H1 (cell line): ENCODE results near the gene VAMP2. TPM values are rescaled to one million over a fixed set of nuclear protein-coding genes. Genes with fewer than 3 reads are reported as not detected.

ENCODE experiments used
- CTCF ChIA-PET: fragments of 300-600 bp; sonication (Branson Sonifier 250); formaldehyde crosslinking; loops from one replicate; lab custom pipeline; 2021; ENCODE audit not compliant: partially characterized antibody; lab: Charles Lee
- POLR2A ChIA-PET: fragments of 300-600 bp; sonication (Branson Sonifier 250); formaldehyde crosslinking; loops from one replicate; lab custom pipeline; 2021; ENCODE audit warnings: inconsistent platforms; ENCODE audit not compliant: partially characterized antibody; lab: Charles Lee
- DNase-seq, 2 experiments: peaks; one replicate each; pipeline versions ENCODE4 v3.0.0 to v3.0.0-alpha.2; 2010 to 2022; ENCODE audit warnings: low spot score in 2 of 2, low read depth in 1 of 2, mixed read lengths in 1 of 2
- FAIRE-seq: peaks from 2 replicates; lab custom pipeline; 2011; peaks lifted over from hg19 to GRCh38; lab: Jason Lieb, UNC
- H2AFZ ChIP-seq: 2 replicates; pipeline ENCODE4 v1.8.1; 2012; ENCODE audit warnings: low read length, inconsistent platforms
- H2AK5ac ChIP-seq: 2 replicates; pipeline ENCODE4 v1.6.1; 2013; ENCODE audit warnings: low read depth, low read length
- H2BK120ac ChIP-seq: replicated peaks from 2 replicates; pipeline ENCODE3; 2013; ENCODE audit warnings: low read depth, low read length, inconsistent platforms
- H2BK12ac ChIP-seq: 2 replicates; pipeline ENCODE4 v1.6.1; 2013; ENCODE audit warnings: low read depth, low read length
- H2BK15ac ChIP-seq: 2 replicates; pipeline ENCODE4 v1.6.1; 2013; ENCODE audit warnings: low read length
- H2BK20ac ChIP-seq: 2 replicates; pipeline ENCODE4 v1.6.1; 2013; ENCODE audit warnings: low read length
- H2BK5ac ChIP-seq: 2 replicates; pipeline ENCODE4 v1.6.1; 2013; ENCODE audit warnings: low read depth, low read length
- H3K14ac ChIP-seq: 2 replicates; pipeline ENCODE4 v1.6.1; 2013; ENCODE audit warnings: inconsistent platforms; ENCODE audit not compliant: insufficient read length
- H3K18ac ChIP-seq: 2 replicates; pipeline ENCODE4 v1.6.1; 2013; ENCODE audit warnings: low read length; ENCODE audit errors: extremely low read depth
- H3K23ac ChIP-seq: 2 replicates; pipeline ENCODE4 v1.6.1; 2013; ENCODE audit warnings: inconsistent platforms; ENCODE audit not compliant: insufficient read length
- H3K23me2 ChIP-seq: 2 replicates; pipeline ENCODE4 v1.6.1; 2013; ENCODE audit warnings: low read depth, low read length
- H3K27ac ChIP-seq: 2 replicates; pipeline ENCODE4 v1.6.1; 2011; ENCODE audit warnings: low read depth, low read length, inconsistent platforms
- H3K27me3 ChIP-seq, 4 experiments: replicated peaks in 1 of 4; 1 replicate in 1 of 4; 2 replicates in 3 of 4; pipeline versions ENCODE4 v1.6.1 to v1.8.1; 2011 to 2013; ENCODE audit warnings: low read length in 3 of 4, mild to moderate bottlenecking in 3 of 4, inconsistent platforms in 2 of 4, mixed read lengths in 2 of 4, moderate library complexity in 1 of 4; ENCODE audit not compliant: control insufficient read depth in 3 of 4, insufficient read depth in 3 of 4; ENCODE audit errors: extremely low read depth in 1 of 4
- H3K36me3 ChIP-seq, 4 experiments: 2 replicates each; pipeline versions ENCODE4 v1.6.1 to v1.8.1; 2011 to 2013; ENCODE audit warnings: mild to moderate bottlenecking in 4 of 4, low read length in 3 of 4, moderate library complexity in 2 of 4, control low read depth in 1 of 4, inconsistent platforms in 1 of 4; ENCODE audit not compliant: insufficient read depth in 4 of 4, control insufficient read depth in 2 of 4
- H3K4ac ChIP-seq: replicated peaks from 2 replicates; pipeline ENCODE3; 2013; ENCODE audit warnings: low read length, low read depth, mixed read lengths, inconsistent platforms; ENCODE audit not compliant: insufficient read length
- H3K4me1 ChIP-seq, 4 experiments: replicated peaks in 1 of 4; 1 replicate in 1 of 4; 2 replicates in 3 of 4; pipeline versions ENCODE4 v1.6.1 to v1.8.1; 2011 to 2013; ENCODE audit warnings: low read length in 3 of 4, inconsistent platforms in 2 of 4, mixed read lengths in 1 of 4; ENCODE audit not compliant: insufficient read depth in 4 of 4, control insufficient read depth in 3 of 4
- H3K4me2 ChIP-seq, 2 experiments: 2 replicates each; pipeline versions ENCODE4 v1.6.1 to v1.8.1; 2011 to 2013; ENCODE audit warnings: low read depth in 2 of 2, low read length in 2 of 2, control low read depth in 1 of 2, inconsistent platforms in 1 of 2, mild to moderate bottlenecking in 1 of 2; ENCODE audit not compliant: insufficient read depth in 1 of 2
- H3K4me3 ChIP-seq, 4 experiments: fragments of 200-600, 300-600 bp in 1 of 4; sonication (generic), shearing (Covaris generic), sonication (Bioruptor Twin) in 1 of 4; 2 replicates each; pipeline versions ENCODE4 v1.5.1 to v1.8.1; 2011 to 2016; ENCODE audit warnings: low read length in 4 of 4, low read depth in 3 of 4, control low read depth in 2 of 4, inconsistent platforms in 2 of 4, mild to moderate bottlenecking in 2 of 4, mixed read lengths in 1 of 4, moderate library complexity in 1 of 4; ENCODE audit not compliant: insufficient read depth in 2 of 4; ENCODE audit errors: extremely low read depth in 1 of 4
- H3K56ac ChIP-seq: replicated peaks from 2 replicates; pipeline ENCODE3; 2013; ENCODE audit warnings: low read depth, mild to moderate bottlenecking, mixed read lengths, low read length, inconsistent platforms; ENCODE audit not compliant: insufficient read length
- H3K79me1 ChIP-seq: 2 replicates; pipeline ENCODE4 v1.6.1; 2013; ENCODE audit warnings: low read depth, low read length, control low read depth
- H3K79me2 ChIP-seq, 2 experiments: 2 replicates each; pipeline versions ENCODE4 v1.6.1 to v1.8.1; 2012 to 2013; ENCODE audit warnings: low read length in 2 of 2, mild to moderate bottlenecking in 2 of 2, inconsistent platforms in 1 of 2; ENCODE audit not compliant: insufficient read depth in 2 of 2, control insufficient read depth in 1 of 2
- H3K9ac ChIP-seq, 4 experiments: replicated peaks in 1 of 4; 1 replicate in 1 of 4; 2 replicates in 3 of 4; pipeline versions ENCODE4 v1.6.1 to v1.8.1; 2011 to 2013; ENCODE audit warnings: low read depth in 3 of 4, low read length in 3 of 4, control low read depth in 2 of 4, mild to moderate bottlenecking in 2 of 4, moderate library complexity in 2 of 4, inconsistent platforms in 1 of 4; ENCODE audit errors: extremely low read depth in 1 of 4
- H3K9me3 ChIP-seq, 2 experiments: 2 replicates each; pipeline versions ENCODE4 v1.6.1 to v1.8.1; 2012 to 2013; ENCODE audit warnings: mild to moderate bottlenecking in 2 of 2, moderate library complexity in 2 of 2, control low read depth in 1 of 2, inconsistent platforms in 1 of 2, low read depth in 1 of 2, low read length in 1 of 2, mixed read lengths in 1 of 2; ENCODE audit not compliant: insufficient read depth in 2 of 2
- H4K20me1 ChIP-seq, 2 experiments: replicated peaks in 1 of 2; 2 replicates each; pipeline versions ENCODE3 to v1.8.1; 2011 to 2013; ENCODE audit warnings: inconsistent platforms in 2 of 2, low read length in 2 of 2, mild to moderate bottlenecking in 1 of 2; ENCODE audit not compliant: insufficient read depth in 2 of 2, control insufficient read depth in 1 of 2
- H4K5ac ChIP-seq: 2 replicates; pipeline ENCODE4 v1.6.1; 2013; ENCODE audit warnings: low read length, low read depth, mixed read lengths, inconsistent platforms; ENCODE audit not compliant: insufficient read length
- H4K8ac ChIP-seq: 2 replicates; pipeline ENCODE4 v1.8.0; 2013; ENCODE audit warnings: mild to moderate bottlenecking, moderate library complexity, low read length, inconsistent platforms; ENCODE audit not compliant: insufficient read depth; ENCODE audit errors: extremely low read depth
- H4K91ac ChIP-seq: replicated peaks from 2 replicates; pipeline ENCODE3; 2013; ENCODE audit warnings: low read length, mixed read lengths, inconsistent platforms; ENCODE audit not compliant: insufficient read length
- ATF2 ChIP-seq: IDR thresholded peaks from 2 replicates; pipeline ENCODE4 v1.6.1; 2012; ENCODE audit warnings: low read length, inconsistent platforms
- CREB1 ChIP-seq: IDR thresholded peaks from 2 replicates; pipeline ENCODE4 v1.6.1; 2012; ENCODE audit warnings: inconsistent platforms
- RXRA ChIP-seq: IDR thresholded peaks from 2 replicates; pipeline ENCODE4 v1.6.1; 2011; ENCODE audit warnings: low read depth, mild to moderate bottlenecking, low read length, moderate library complexity; ENCODE audit not compliant: insufficient read depth
- SUZ12 ChIP-seq: fragments of 200-600 bp; sonication (generic); IDR thresholded peaks from 2 replicates; pipeline ENCODE4 v1.6.1; 2012; ENCODE audit warnings: mild to moderate bottlenecking, inconsistent platforms, low read length, moderate library complexity, mixed read lengths
- WGBS, 2 experiments: shearing (Covaris generic) in 1 of 2; methylation state at CpG; one replicate each; pipeline versions ENCODE4 v1.1.6 to v1.1.7; 2013 to 2015; ENCODE audit warnings: low lambda C conversion rate in 2 of 2, mixed read lengths in 2 of 2, inconsistent platforms in 1 of 2, low coverage in 1 of 2, missing lambda C conversion rate in 1 of 2; ENCODE audit not compliant: insufficient replicate concordance in 2 of 2, insufficient coverage in 1 of 2, insufficient read length in 1 of 2; ENCODE audit errors: extremely low coverage in 1 of 2, missing lambda C conversion rate in 1 of 2; 5-methylcytosine and 5-hydroxymethylcytosine counted together
- polyA plus RNA-seq, 7 experiments: library from polyadenylated mRNA; depleted of rRNA in 3 of 7; stranded (reverse) in 5 of 7; unstranded in 2 of 7; fragments of >200 nt in 5 of 7; fragments of 200-250 nt in 2 of 7; gene quantifications; 1 replicate in 5 of 7; 2 replicates in 1 of 7; 4 replicates in 1 of 7; pipeline versions ENCODE4 v1.2.1 to v1.2.3, GENCODE V29; 2011 to 2013; ENCODE audit warnings: missing spikeins in 2 of 7, mixed read lengths in 2 of 7
- total RNA-seq: library from RNA; stranded (reverse); fragmentation: NEBNext Ultra II Directional; extraction: Animal tissue kit (Norgen Biotek cat#: 25700); gene quantifications from 2 replicates; pipeline ENCODE4 v1.2.1, GENCODE V29; 2021
- TF ChIP-seq, protein P1 (sequence below): IDR thresholded peaks from 2 replicates; pipeline ENCODE4 v1.6.1; 2012; ENCODE audit warnings: inconsistent platforms

The VAMP2 gene
- total and polyA plus RNA-seq, 2 of the 8 experiments (the other 6 are each of a cell fraction or from before 2014, with no cell fraction given), result 19.3 to 20.5 TPM

GRCh38 chr17:8133941-8134340 is 28.8 kb downstream of the VAMP2 start:
- peaks cover 0 to 7% (median 2%) of the 10 kb centered on the region in 4 experiments; a peak in 4 of 7 replicates for H3K27me3 ChIP-seq
- H4K5ac ChIP-seq, result peak overlapping the region; percentile 39
- FAIRE-seq (no peak), DNase-seq (no peak)
- H4K20me1 ChIP-seq, result no peaks in the 10 kb centered on the region
- H3K23ac ChIP-seq, result no peak overlapping the region
- H3K9ac ChIP-seq, result no peak overlapping the region; a peak in 1 of 7 replicates
- peak overlapping the region; percentile 5 for H3K4ac ChIP-seq
- H2BK120ac ChIP-seq, result no peak overlapping the region
- H2BK12ac ChIP-seq, result no peak overlapping the region
- no peak overlapping the region for H3K56ac ChIP-seq
- no peaks in the 10 kb centered on the region for H3K9me3 ChIP-seq
- peak overlapping the region; percentile 76 for H4K91ac ChIP-seq
- ChIA-PET POLR2A (interaction anchor here (0.7 to 10.3 kb wide), 14 partner anchors 8 to 88 kb away, joined by 3 to 76 read pairs (median 5); partner anchors contain the start of genes BORCS6, HES7 and TMEM107), CTCF (interaction anchor here (0.9 to 2.4 kb wide), 14 partner anchors 10 to 74 kb away, joined by 3 to 10 read pairs (median 4); partner anchors contain the start of genes ALOXE3 and HES7)
- no peak overlapping the region for H3K27ac ChIP-seq
- 0 out of 2 replicates have a peak overlapping the region, but pooled peaks have one; percentile 79 for H3K18ac ChIP-seq
- H3K23me2 ChIP-seq, result peaks cover 8% of the 10 kb centered on the region
- no peaks in the 10 kb centered on the region for H3K79me1 ChIP-seq
- H3K79me2 ChIP-seq, result no peaks in the 10 kb centered on the region
- no peak overlapping the region; the same call in 1 of the 2 replicates for H2BK5ac ChIP-seq
- H2AK5ac ChIP-seq, result no peak overlapping the region
- 87% methylated on average over 4 of the region's 4 CpGs; no CpG with 5 or more reads in 1 of the 2 experiments for WGBS, 2 experiments
- no peak overlapping the region for H2AFZ ChIP-seq
- peak overlapping the region in 2 of 4 experiments; percentile 3 to 15; a peak in 2 of 8 replicates for H3K4me3 ChIP-seq
- peak overlapping the region; percentile 40 to 53 for H3K4me2 ChIP-seq
- no peak overlapping the region; the same call in 1 of the 2 replicates for H2BK15ac ChIP-seq
- no peak overlapping the region for H2BK20ac ChIP-seq
- no peak overlapping the region for H4K8ac ChIP-seq
- no peaks in the 10 kb centered on the region for H3K36me3 ChIP-seq
- no peak overlapping the region for H3K14ac ChIP-seq
- H3K4me1 ChIP-seq, result peaks cover 0 to 13% (median 9%) of the 10 kb centered on the region in 4 experiments; a peak in 6 of 7 replicates
- no peak for TF ChIP-seq ATF2
- TF ChIP-seq RXRA, result no peak
- TF ChIP-seq, protein P1, sequence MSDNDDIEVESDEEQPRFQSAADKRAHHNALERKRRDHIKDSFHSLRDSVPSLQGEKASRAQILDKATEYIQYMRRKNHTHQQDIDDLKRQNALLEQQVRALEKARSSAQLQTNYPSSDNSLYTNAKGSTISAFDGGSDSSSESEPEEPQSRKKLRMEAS, result no peak
- no peak for TF ChIP-seq SUZ12
- TF ChIP-seq CREB1, result no peak
